Stimulated activated naive CD4-positive, alpha-beta T cell treated with Interleukin-2 at 50 U/mL for 16 hours (primary cell): ENCODE results near the gene SLC23A1.

ENCODE experiments used
- DNase-seq: peaks from one replicate; lab custom pipeline; 2025; lab: John Stamatoyannopoulos, UW

SLC23A1 gene

GRCh38 chr5:139407517-139407916 is 24.4 kb upstream of the SLC23A1 start:
- DNase-seq, result no peak

DNA sequence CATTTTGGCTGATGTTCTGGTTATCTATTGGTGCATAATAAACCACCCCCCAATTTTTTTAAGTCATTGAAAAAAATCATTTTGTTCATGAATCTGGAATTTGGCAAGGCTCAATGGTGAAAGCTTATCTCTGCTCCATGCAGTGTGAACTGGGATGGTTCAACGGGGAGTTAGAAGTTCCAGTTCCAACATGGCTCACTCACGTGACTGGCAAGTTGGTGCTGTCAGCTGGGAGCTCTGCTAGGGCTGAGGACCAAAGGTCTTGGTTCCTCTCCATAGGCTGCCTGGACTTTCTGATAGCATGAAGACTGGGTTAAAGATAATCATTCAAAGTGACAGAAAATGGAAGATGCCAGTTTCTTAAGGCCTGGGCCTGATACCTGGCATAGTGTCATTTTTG is 23.9 kb upstream of the SLC23A1 start:
- no peak for DNase-seq

DNA sequence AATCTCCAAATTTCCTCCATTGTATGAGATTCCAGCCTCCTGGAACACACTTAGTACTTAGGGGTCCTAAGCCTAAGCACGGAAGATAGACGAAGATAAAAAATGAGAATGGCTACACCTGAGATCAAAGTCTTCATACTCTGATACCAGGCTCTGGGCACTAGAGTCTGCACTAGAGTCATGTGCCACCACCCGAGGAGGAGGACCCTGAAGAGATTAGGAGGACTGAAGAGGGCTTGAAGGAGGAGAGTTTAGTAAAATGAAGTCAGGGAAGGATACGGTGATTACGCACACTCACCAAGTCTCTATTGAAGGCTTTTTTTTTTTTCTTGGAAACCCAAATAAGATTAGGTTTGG is 21.4 kb upstream of the SLC23A1 start:
- DNase-seq, result no peak

GRCh38 chr5:139403787-139404483 is 20.8 kb upstream of the SLC23A1 start, which contains the start of gene SPATA24:
SPATA24 (minus strand) TSS chr5:139404089; CDS start chr5:139404060, 29 bp downstream.
- peak; percentile 98 for DNase-seq

DNA sequence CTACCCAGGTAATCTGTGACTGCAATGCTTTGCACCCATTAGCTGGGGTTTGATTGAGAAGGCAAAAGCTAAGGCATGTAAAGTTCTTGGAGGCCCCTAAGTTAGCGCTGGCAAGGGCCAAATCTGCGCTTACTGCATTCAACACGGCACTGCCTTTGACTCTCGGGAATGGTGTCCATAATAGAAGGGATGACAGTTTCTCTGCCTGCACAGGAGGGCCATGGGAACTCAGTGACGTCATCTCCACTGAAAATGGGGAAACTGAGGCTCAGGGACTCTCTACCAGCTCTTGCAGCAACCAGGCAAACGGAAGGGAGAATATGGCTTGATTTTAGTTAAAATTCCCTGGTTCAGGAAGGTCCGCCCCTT is 20.3 kb upstream of the SLC23A1 start:
- DNase-seq, result no peak

DNA sequence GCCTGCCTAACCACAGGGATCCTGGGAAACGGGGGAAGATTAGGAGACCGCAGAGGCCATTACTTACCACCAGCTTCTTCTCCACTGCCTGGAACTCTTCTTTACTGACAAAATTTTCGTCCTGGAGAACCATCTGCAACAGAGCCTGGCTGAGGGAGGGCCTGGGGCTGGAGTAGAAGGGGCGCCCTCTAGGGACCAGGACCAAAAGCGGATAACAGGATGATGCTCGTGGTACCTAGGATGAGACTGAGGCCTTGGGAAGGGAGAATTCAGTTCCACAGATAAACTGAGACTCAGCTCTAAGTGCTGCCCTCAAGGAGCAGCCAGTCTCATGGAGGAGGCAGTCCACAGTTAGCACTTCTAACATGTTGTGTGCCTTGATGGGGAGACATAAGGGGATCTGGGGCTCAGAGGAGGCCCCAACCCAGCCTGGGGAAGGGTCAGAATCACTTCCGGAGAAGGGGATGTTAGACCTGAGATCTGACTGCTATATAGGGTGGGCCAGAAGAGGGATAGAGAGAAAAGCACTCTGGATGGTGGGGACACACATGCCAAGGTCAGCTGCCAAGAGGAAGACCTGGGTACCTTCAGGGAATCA is 19.6 kb upstream of the SLC23A1 start:
- DNase-seq, result no peak

DNA sequence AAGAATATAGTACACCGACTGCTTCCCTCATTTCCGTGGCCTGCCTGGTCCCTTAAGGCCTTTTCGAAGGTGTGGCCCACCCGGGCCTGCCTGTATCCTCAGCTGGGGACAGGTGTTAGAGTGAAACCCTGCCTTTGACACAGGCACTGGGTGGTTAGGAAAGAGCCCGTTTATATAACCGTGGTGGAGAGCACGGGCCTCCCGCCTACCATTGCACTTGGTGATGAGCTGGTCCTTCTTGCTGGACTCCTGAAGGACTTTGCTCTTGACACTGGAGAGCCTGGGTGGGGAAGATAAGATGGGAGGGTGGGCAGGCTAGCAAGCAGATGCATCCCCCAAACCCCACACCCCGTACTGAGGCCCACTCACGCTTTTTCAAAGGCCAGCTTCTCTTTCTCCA is 18.4 kb upstream of the SLC23A1 start:
- DNase-seq, result no peak

GRCh38 chr5:139399501-139400121 is 16.5 kb upstream of the SLC23A1 start:
- DNase-seq, result no peak

DNA sequence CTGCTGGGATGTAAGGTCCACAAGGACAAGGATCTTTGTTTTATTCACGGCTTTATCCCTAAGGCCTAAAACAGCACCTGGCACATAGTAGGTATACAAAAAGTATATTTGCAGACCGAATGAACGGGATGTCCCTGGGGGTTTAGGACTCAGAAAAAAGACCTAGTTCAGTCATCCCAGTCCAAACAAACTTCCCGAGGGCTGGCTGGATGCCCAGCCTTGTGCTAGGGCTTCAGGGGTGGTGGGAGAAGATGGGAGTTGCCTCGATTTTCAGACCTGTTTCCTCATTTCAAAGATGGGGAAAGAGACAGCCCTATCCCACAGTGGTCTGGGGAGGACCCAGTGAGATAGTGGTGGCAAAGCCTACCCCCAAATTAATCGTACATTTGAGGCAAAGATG is 14.8 kb upstream of the SLC23A1 start:
- no peak for DNase-seq

DNA sequence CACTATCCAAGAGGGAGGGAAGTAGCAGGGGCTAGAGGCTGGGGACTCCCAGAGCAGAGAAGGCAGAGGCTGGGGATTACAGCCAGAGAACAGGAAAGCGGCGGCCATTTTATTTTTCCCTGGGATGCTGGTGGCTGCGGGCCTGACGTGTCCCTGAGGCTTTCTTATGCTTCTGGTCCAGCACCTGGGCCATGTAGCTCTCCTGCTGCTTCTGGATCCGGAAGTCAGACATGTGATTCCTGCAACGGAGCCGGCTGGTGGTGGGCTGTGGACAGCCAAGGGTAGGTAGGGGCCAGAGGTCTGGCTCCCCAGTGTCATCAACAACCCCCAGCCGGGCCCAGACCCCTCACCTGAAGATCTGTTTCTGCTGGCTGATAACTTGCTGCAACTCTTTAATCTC is 13.6 kb upstream of the SLC23A1 start:
- no peak for DNase-seq

DNA sequence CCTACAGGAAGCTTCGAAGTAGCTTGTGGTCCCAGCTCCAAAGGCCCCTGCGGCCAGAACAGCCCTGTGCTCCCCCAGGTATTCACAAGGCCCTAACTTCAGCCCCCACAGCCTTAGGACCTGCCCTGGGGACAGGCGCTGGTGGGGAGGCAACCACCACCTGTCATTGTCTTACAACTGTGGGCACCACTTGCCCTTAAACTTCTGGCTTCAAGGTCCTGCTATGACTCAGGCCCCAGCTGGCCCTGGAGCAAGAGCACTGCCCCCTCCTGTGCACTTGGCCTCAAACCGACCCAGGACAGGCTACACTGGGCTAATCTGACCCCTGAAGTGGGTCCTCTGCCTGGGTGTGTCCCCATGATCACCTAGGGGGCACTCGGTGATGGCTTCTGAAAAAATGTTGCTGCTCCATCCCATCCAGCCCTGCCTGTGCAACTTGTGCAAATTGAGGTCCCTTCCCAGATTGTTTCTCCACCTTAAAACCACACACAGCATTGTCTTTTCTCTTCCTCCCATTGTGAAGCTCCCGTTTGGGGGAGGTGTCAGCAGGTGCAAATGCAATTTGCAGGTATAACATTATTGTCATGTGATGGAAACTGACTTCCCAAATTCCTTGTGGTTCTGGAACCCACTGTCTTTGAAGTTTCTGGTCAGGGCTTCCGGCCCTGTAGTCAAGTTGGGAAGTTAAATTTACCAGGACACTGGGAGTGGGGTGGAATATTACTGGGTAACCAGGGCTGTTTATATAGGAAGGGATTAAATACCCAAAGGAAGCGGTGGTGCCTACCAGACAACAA is 12.9 kb upstream of the SLC23A1 start:
- no peak for DNase-seq

- DNase-seq, result no peak
Observed at GRCh38 chr5:139394654-139395566, 11.8 kb upstream of the SLC23A1 start, which contains the start of gene PROB1. PROB1 (minus strand) TSS chr5:139395104; CDS start chr5:139395081, 23 bp downstream.

- peak; percentile 49 for DNase-seq
Observed at GRCh38 chr5:139394123-139394653, 11.1 kb upstream of the SLC23A1 start.

GRCh38 chr5:139393497-139394122 is 10.5 kb upstream of the SLC23A1 start:
- DNase-seq, result no peak

DNA sequence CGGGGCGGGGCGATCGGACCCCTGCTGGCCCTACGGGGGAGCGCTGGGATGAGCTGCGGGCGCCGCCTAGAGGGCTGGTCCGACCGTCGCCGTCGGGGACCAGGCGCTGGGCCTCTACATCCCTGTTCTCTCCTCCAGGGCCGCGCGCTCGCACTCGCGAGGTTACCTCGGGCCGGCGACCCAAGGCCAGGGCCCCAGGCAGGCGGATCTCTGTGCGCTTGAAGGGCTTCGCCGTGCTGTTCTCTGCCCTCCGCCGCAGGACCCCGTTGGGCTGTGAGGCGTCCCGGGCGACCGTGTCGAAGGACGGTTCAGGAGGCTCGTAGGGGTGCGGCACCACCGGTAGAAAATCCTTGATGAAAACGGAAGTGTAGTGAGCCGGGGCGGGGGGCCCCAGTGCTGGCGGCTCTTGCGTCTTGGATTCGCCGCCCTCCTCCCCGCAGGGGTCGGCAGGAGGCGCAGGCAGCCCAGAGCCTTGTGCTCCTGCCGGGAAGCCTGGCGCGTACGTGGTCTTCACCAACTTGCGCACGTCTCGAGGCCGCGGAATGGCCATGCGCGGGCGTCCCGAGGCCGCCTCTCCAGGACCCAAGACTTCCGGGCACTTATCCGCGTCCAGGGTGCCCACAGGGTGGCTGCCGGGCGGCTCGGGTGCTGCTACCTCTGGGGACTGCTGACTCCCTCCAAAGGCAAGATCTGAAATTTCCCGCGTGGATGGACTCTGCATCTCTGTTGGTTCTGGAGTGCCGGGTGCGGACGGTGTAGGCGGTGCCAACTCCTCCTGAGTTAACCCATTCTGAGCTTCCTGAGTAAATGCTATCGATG is 9.8 kb upstream of the SLC23A1 start:
- DNase-seq, result peak; percentile 78

GRCh38 chr5:139392324-139392677 is 9.2 kb upstream of the SLC23A1 start:
- no peak for DNase-seq

DNA sequence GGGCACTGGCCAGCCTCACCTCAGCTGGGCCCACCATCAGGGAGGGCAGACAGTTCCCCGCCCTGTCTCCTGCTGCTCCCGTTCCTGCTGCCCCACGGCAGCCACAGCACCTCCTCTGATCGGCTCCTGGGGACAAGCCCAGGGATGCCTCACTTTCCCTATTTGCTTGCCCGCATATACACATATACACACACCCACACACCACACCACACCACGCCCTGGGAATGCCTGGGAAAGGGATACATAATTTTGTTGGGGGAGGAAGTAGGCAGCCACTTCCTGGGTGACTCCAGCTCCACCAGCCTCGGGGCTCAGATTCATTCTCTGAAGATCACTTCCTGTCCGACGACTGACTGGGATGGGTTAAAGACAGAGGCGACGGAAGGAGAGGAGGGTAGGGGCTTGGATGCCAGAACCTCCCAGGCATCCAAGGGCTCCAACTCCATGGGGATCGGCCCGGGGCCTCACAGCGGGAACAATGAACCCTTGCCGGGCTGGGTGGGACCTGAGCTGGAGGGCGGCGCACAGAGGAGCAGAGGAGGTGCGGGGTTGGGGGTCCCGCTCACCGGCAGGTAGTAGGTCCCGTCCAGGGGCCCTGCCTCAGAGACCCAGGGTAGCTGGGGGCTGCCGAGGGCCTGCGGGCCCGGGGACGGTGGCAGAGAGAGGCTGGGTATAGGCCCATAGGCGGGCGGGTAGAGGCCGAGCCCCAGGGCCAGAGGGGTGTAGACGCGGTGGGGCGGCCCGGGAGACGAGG is 8.7 kb upstream of the SLC23A1 start:
- no peak for DNase-seq

GRCh38 chr5:139390639-139391569 is 7.8 kb upstream of the SLC23A1 start:
- DNase-seq, result no peak
